OCI-LY7 (cell line): Measurements from ENCODE around the gene IL18R1.
"Not testable (repeated sequence)": the region's sequence is repeated elsewhere in the genome, so short reads cannot be mapped to it uniquely, and the experiment has no call there.

Source experiments
- CTCF ChIP-seq: fragments of 200-600 bp; sonication (generic); conservative IDR thresholded peaks from 2 replicates; pipeline ENCODE4 v1.5.1; 2014; ENCODE audit warnings: mild to moderate bottlenecking, antibody characterized with exemption, low read length, moderate library complexity, mixed read lengths
- EZH2phosphoT487 ChIP-seq: fragments of 200-600 bp; sonication (generic); IDR thresholded peaks from 2 replicates; pipeline ENCODE4 v1.6.1; 2018; ENCODE audit warnings: low read depth, borderline replicate concordance, mild to moderate bottlenecking, mixed run types, antibody characterized with exemption, low read length, moderate library complexity, mixed read lengths

GRCh38 chr2:102324914-102325313, 30.7 kb upstream of the IL18R1 start:
- TF ChIP-seq CTCF, EZH2phosphoT487: not testable (repeated sequence)
